BE2C (cell line): ENCODE measurements around the gene ICAM1.

Experiments
- DNase-seq: peaks from one replicate; pipeline ENCODE4 v3.0.0-alpha.2; 2020
- H3K27me3 ChIP-seq: fragments of 250-450 bp; sonication (Bioruptor Pico); 2 replicates; pipeline ENCODE4 v1.5.1; 2020; ENCODE audit warnings: mild to moderate bottlenecking
- H3K36me3 ChIP-seq: fragments of 250-450 bp; sonication (Bioruptor Pico); 2 replicates; pipeline ENCODE4 v1.5.1; 2020; ENCODE audit warnings: mild to moderate bottlenecking
- H3K4me1 ChIP-seq: fragments of 250-450 bp; sonication (Bioruptor Pico); 2 replicates; pipeline ENCODE4 v1.5.1; 2020
- H3K4me3 ChIP-seq: 2 replicates; pipeline ENCODE4 v1.5.1; 2011; ENCODE audit warnings: low read depth, low read length
- H3K9me3 ChIP-seq: fragments of 250-450 bp; sonication (Bioruptor Pico); 2 replicates; pipeline ENCODE4 v1.5.1; 2020
- TF ChIP-seq, protein P1 (sequence below): IDR thresholded peaks from 2 replicates; pipeline ENCODE4 v1.5.1; 2012; ENCODE audit warnings: mild to moderate bottlenecking, low read depth, low read length

ICAM1 gene

DNA sequence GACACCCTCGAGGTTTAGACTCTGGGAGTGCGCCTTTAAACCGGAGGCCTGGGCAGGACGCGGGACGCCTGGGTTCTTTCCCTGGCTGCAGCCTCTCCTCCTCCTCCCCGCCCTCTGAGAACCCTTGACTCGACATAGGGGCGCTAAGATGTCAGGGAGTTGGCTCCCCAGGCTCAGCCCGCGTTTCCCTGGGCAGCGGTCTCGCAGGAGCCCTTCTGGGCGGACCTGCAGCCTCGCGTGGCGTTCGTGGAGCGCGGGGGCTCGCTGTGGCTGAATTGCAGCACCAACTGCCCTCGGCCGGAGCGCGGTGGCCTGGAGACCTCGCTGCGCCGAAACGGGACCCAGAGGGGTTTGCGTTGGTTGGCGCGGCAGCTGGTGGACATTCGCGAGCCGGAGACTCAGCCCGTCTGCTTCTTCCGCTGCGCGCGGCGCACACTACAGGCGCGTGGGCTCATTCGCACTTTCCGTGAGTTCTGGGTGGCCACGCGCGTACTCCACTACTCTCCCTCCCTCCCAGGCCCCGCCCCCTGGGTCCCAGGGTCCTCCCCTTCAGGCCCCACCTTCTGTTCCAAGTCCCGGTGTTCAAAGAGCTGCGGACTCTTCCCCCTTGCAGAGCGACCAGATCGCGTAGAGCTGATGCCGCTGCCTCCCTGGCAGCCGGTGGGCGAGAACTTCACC lies 20.1 kb downstream of the ICAM1 start:
- TF ChIP-seq, protein P1, sequence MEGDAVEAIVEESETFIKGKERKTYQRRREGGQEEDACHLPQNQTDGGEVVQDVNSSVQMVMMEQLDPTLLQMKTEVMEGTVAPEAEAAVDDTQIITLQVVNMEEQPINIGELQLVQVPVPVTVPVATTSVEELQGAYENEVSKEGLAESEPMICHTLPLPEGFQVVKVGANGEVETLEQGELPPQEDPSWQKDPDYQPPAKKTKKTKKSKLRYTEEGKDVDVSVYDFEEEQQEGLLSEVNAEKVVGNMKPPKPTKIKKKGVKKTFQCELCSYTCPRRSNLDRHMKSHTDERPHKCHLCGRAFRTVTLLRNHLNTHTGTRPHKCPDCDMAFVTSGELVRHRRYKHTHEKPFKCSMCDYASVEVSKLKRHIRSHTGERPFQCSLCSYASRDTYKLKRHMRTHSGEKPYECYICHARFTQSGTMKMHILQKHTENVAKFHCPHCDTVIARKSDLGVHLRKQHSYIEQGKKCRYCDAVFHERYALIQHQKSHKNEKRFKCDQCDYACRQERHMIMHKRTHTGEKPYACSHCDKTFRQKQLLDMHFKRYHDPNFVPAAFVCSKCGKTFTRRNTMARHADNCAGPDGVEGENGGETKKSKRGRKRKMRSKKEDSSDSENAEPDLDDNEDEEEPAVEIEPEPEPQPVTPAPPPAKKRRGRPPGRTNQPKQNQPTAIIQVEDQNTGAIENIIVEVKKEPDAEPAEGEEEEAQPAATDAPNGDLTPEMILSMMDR = no peak
- peak overlapping the region; percentile 16; the same call in 1 of the 2 replicates for H3K4me3 ChIP-seq
- no peak for DNase-seq
- H3K9me3 ChIP-seq = no peaks in the 10 kb centered on the region; the same call in 1 of the 2 replicates
- H3K27me3 ChIP-seq = peaks cover 86% of the 10 kb centered on the region
- no peaks in the 10 kb centered on the region for H3K36me3 ChIP-seq
- H3K4me1 ChIP-seq = no peaks in the 10 kb centered on the region; the same call in 1 of the 2 replicates

DNA sequence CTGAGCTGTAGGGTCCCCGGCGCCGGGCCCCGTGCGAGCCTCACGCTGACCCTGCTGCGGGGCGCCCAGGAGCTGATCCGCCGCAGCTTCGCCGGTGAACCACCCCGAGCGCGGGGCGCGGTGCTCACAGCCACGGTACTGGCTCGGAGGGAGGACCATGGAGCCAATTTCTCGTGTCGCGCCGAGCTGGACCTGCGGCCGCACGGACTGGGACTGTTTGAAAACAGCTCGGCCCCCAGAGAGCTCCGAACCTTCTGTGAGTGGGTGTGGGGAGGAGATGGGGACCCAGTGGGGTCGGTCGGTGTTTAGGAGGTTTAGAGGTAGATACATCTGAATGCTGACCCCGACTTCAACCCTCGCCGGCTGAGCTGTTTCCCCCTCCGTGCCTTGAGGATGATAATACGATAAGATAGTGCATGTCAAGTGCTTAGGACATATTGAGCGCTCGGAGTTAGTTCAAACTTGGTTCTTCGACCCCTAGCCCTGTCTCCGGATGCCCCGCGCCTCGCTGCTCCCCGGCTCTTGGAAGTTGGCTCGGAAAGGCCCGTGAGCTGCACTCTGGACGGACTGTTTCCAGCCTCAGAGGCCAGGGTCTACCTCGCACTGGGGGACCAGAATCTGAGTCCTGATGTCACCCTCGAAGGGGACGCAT lies 20.8 kb downstream of the ICAM1 start:
- TF ChIP-seq, protein P1 = no peak
- Histone ChIP-seq H3K9me3 (no peaks in the 10 kb centered on the region; the same call in 1 of the 2 replicates), H3K36me3 (no peaks in the 10 kb centered on the region), H3K4me1 (no peaks in the 10 kb centered on the region; the same call in 1 of the 2 replicates), H3K4me3 (peak overlapping the region; percentile 38; the same call in 1 of the 2 replicates), H3K27me3 (peaks cover 92% of the 10 kb centered on the region)
- DNase-seq = no peak

DNA sequence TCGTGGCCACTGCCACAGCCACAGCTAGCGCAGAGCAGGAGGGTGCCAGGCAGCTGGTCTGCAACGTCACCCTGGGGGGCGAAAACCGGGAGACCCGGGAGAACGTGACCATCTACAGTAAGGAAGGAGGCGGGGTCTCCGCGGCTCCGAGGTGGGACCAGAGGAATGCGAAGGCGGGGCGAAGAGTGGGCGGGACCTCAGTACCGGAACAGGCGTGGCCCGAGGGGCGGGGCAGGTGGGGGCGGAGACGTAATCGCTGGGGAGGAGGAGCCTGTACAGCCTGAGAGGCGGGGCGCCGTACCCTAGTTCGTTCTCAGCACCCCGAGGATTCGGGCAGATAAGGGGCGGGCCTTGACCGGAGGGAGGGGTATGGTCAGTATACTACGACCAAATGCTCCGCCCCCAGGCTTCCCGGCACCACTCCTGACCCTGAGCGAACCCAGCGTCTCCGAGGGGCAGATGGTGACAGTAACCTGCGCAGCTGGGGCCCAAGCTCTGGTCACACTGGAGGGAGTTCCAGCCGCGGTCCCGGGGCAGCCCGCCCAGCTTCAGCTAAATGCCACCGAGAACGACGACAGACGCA lies 21.4 kb downstream of the ICAM1 start:
- Histone ChIP-seq H3K4me1 (no peaks in the 10 kb centered on the region; the same call in 1 of the 2 replicates), H3K36me3 (no peaks in the 10 kb centered on the region), H3K4me3 (peak overlapping the region; percentile 38), H3K9me3 (no peaks in the 10 kb centered on the region; the same call in 1 of the 2 replicates), H3K27me3 (peaks cover 95% of the 10 kb centered on the region)
- TF ChIP-seq, protein P1 = no peak
- peak; percentile 85 for DNase-seq

DNA sequence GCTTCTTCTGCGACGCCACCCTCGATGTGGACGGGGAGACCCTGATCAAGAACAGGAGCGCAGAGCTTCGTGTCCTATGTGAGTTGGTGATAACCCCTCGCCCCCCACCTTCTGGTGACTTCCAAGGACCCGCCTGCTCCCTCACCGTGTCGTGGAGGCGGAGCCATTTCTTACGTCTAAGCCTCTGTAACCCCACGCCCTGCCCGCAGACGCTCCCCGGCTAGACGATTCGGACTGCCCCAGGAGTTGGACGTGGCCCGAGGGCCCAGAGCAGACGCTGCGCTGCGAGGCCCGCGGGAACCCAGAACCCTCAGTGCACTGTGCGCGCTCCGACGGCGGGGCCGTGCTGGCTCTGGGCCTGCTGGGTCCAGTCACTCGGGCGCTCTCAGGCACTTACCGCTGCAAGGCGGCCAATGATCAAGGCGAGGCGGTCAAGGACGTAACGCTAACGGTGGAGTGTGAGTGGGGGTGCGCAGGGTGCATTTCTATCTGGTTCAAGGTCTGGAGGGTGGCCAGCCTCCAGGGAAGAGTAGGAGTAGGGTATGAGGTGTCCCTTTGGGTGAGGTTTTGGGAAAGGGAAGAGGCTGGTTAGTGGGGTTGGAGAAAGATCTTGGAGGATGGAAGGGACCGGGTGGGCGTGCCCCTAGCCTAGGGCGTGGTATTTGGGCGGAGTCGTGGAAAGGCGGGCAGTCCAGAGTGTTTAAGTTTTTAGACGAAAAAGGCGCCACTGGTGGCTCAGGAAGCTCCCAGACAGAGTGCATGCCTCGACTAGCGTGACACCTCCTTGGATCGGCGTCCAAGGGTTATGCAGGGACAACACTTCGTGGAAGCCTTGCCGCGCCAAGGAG lies 22.1 kb downstream of the ICAM1 start:
- no peaks in the 10 kb centered on the region; the same call in 1 of the 2 replicates for H3K4me1 ChIP-seq
- no peaks in the 10 kb centered on the region for H3K36me3 ChIP-seq
- DNase-seq = no peak
- H3K4me3 ChIP-seq = no peak overlapping the region; the same call in 1 of the 2 replicates
- TF ChIP-seq, protein P1 = no peak
- H3K9me3 ChIP-seq = no peaks in the 10 kb centered on the region; the same call in 1 of the 2 replicates
- peaks cover 89% of the 10 kb centered on the region for H3K27me3 ChIP-seq

DNA sequence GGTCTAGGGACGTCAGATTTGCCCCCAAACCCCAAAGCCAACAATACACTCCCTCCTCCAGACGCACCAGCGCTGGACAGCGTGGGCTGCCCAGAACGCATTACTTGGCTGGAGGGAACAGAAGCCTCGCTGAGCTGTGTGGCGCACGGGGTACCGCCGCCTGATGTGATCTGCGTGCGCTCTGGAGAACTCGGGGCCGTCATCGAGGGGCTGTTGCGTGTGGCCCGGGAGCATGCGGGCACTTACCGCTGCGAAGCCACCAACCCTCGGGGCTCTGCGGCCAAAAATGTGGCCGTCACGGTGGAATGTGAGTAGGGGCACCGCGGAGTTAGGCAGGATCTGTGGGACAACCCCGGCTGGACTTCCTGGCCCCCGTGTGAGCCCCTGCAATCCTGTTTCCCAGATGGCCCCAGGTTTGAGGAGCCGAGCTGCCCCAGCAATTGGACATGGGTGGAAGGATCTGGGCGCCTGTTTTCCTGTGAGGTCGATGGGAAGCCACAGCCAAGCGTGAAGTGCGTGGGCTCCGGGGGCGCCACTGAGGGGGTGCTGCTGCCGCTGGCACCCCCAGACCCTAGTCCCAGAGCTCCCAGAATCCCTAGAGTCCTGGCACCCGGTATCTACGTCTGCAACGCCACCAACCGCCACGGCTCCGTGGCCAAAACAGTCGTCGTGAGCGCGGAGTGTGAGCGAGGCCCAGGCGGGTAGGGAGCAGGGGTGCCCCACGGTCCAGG lies 22.9 kb downstream of the ICAM1 start:
- peaks cover 81% of the 10 kb centered on the region for H3K27me3 ChIP-seq
- no peak for DNase-seq

More for the DNA sequence above, 22.9 kb downstream of the ICAM1 start:
- H3K9me3 ChIP-seq = no peaks in the 10 kb centered on the region; the same call in 1 of the 2 replicates
- H3K36me3 ChIP-seq = no peaks in the 10 kb centered on the region
- no peaks in the 10 kb centered on the region; the same call in 1 of the 2 replicates for H3K4me1 ChIP-seq
- H3K4me3 ChIP-seq = no peak overlapping the region
- TF ChIP-seq, protein P1 = no peak
